HK-2 (cell line): ENCODE results near the gene TECPR2.

Experiments used
- DNase-seq: peaks from one replicate; pipeline ENCODE4 v3.0.0-alpha.2; 2018; ENCODE audit not compliant: unreplicated experiment

TECPR2 gene

GRCh38 chr14:102471921-102472790, 109.4 kb downstream of the TECPR2 start:
- no peak for DNase-seq

GRCh38 chr14:102472791-102473150, 110.0 kb downstream of the TECPR2 start:
- DNase-seq: no peak

GRCh38 chr14:102473559-102473958, 110.8 kb downstream of the TECPR2 start:
- DNase-seq: no peak

- DNase-seq: no peak
Observed at GRCh38 chr14:102474934-102475333, 112.2 kb downstream of the TECPR2 start.

GRCh38 chr14:102479107-102479506, 116.4 kb downstream of the TECPR2 start:
- no peak for DNase-seq

- no peak for DNase-seq
Observed at GRCh38 chr14:102479777-102480176, 117.0 kb downstream of the TECPR2 start.

- DNase-seq: no peak
Observed at GRCh38 chr14:102481371-102481770, 118.6 kb downstream of the TECPR2 start.

- DNase-seq: peak; percentile 21
Observed at GRCh38 chr14:102481791-102482238, 119.1 kb downstream of the TECPR2 start.

GRCh38 chr14:102484316-102484715, 121.6 kb downstream of the TECPR2 start:
- no peak for DNase-seq

- DNase-seq: no peak
Observed at GRCh38 chr14:102485693-102486512, 123.2 kb downstream of the TECPR2 start.

GRCh38 chr14:102486513-102487203, 123.9 kb downstream of the TECPR2 start:
- DNase-seq: no peak

- no peak for DNase-seq
Observed at GRCh38 chr14:102487204-102487577, 124.5 kb downstream of the TECPR2 start.

- no peak for DNase-seq
Observed at GRCh38 chr14:102490456-102490855, 127.7 kb downstream of the TECPR2 start.

- DNase-seq: no peak
Observed at GRCh38 chr14:102491366-102491765, 128.6 kb downstream of the TECPR2 start.

GRCh38 chr14:102491786-102492530, 129.2 kb downstream of the TECPR2 start:
- DNase-seq: no peak

GRCh38 chr14:102492531-102492910, 129.8 kb downstream of the TECPR2 start:
- no peak for DNase-seq

- DNase-seq: no peak
Observed at GRCh38 chr14:102493096-102493495, 130.4 kb downstream of the TECPR2 start.

GRCh38 chr14:102493585-102493984, 130.8 kb downstream of the TECPR2 start:
- DNase-seq: no peak

- no peak for DNase-seq
Observed at GRCh38 chr14:102495491-102496330, 133.0 kb downstream of the TECPR2 start.

- DNase-seq: no peak
Observed at GRCh38 chr14:102496331-102496691, 133.6 kb downstream of the TECPR2 start.
